Measurements from ENCODE around the gene ASL. TPM values are rescaled to one million over a fixed set of nuclear protein-coding genes. Genes with fewer than 3 reads are reported as not detected.

Gene ASL
- 39.9 and 93.0 TPM in 2 replicates for total RNA-seq (2013; cell fraction: nucleolus; rRNA removed)
- total RNA-seq (2014; rRNA removed) (32.5 and 34.2 TPM in 2 replicates), total RNA-seq (2014; rRNA removed; fragmentation: Illumina TruSeq; extraction: Trizol) (15.5 and 16.0 TPM in 2 replicates), total RNA-seq (2021) (29.7 and 30.1 TPM in 2 replicates), polyA plus RNA-seq (2011; rRNA removed) (14.8 and 36.7 TPM in 2 replicates), polyA plus RNA-seq (2014; fragmentation: Illumina TruSeq; extraction: Trizol) (6.4 and 12.6 TPM in 2 replicates), polyA plus RNA-seq (2014; fragmentation: Nextera tagmentation; extraction: Ambion mirVana) (1 to 10 TPM in 1 of 2 experiments, under 1 TPM in 1; 0.66 to 7.1 TPM), polyA plus RNA-seq (2014; rRNA removed) (36.0 and 43.5 TPM in 2 replicates), polyA plus RNA-seq (2016; fragmentation: Nextera tagmentation; extraction: Ambion mirVana) (10 to 100 TPM; 27.8 to 30.5 TPM), polyA minus RNA-seq (2011; rRNA and poly(A)+ RNA removed) (16.2 and 35.3 TPM in 2 replicates), Bru-seq, nascent RNA (percentile 71 among the genes with signal in this experiment), BruChase-seq, experiment 1, labeled RNA remaining after a 6-hour chase (percentile 68 among the genes with signal in this experiment), BruChase-seq, experiment 2, labeled RNA remaining after a 2-hour chase (percentile 64 among the genes with signal in this experiment)
- polyA plus RNA-seq (2011; ENCODE audit: low read depth), result 12.0 TPM
- 39.9 and 58.6 TPM in 2 replicates for polyA plus RNA-seq (2011; cell fraction: cytosol; rRNA removed)
- polyA plus RNA-seq (2011; cell fraction: nucleus; rRNA removed), result 117 and 134 TPM in 2 replicates
- polyA plus RNA-seq (2012), result 24.9 and 25.3 TPM in 2 replicates
- 13.7 and 13.8 TPM in 2 replicates for polyA minus RNA-seq (2011; cell fraction: cytosol; rRNA and poly(A)+ RNA removed)
- 19.8 and 34.1 TPM in 2 replicates for polyA minus RNA-seq (2011; cell fraction: nucleus; rRNA and poly(A)+ RNA removed)
- long read RNA-seq, experiment 1, transcript ASL-201 (17 exons, 2,143 nt), result major isoform, 12 of 49 reads
- long read RNA-seq, experiment 1, transcript ASL-205 (16 exons, 1,622 nt), result major isoform, 12 of 49 reads
- long read RNA-seq, experiment 1, partial matches to known transcripts, result 4 of 49 reads
- long read RNA-seq, experiment 1, other reads (novel, unspliced or antisense), result 17 of 49 reads
- long read RNA-seq, experiment 2, transcript ASL-203 (15 exons, 1,765 nt), result minor isoform, 7 of 59 reads
- long read RNA-seq, experiment 2, transcript ASL-205 (16 exons, 1,622 nt), result major isoform, 19 of 59 reads
- long read RNA-seq, experiment 2, transcript ASL-201 (17 exons, 2,143 nt), result minor isoform, 15 of 59 reads
- long read RNA-seq, experiment 2, partial matches to known transcripts, result 2 of 59 reads
- long read RNA-seq, experiment 2, other reads (novel, unspliced or antisense), result 15 of 59 reads

GRCh38 chr7:66075590-66076461, at the start of gene ASL:
Gene ASL, plus strand, starts transcription at chr7:66075819. Its CDS starts 263 bp downstream, at chr7:66076082.
- peak within 1 kb of the TSS; percentile 99 for H3K4me2 ChIP-seq (ENCODE audit: control insufficient read depth, insufficient read depth)
- no peaks in the 10 kb centered on the region for H3K9me3 ChIP-seq (replicated peaks; ENCODE audit: control insufficient read depth, insufficient read depth, low read length)
- peak; percentile 18 for FAIRE-seq
- no peaks in the 10 kb centered on the region for H4K20me1 ChIP-seq (ENCODE audit: control insufficient read depth, insufficient read depth)
- H3K27ac ChIP-seq (ENCODE audit: control insufficient read depth, insufficient read depth), result peak within 1 kb of the TSS; percentile 69; the same call in 1 of the 2 replicates
- POLR2A ChIA-PET, result interaction anchor here (0.6 to 1.0 kb wide), 2 partner anchors 39 to 404 kb away, joined by 3 to 4 read pairs; partner anchors contain the start of gene CRCP
- H3K4me1 ChIP-seq (ENCODE audit: control insufficient read depth, insufficient read depth, low read length), result peaks cover 11% of the 10 kb centered on the region
- RAD21 ChIA-PET (ENCODE audit: unreplicated experiment), result interaction anchor here (0.6 to 1.4 kb wide), 2 partner anchors 21 to 39 kb away, joined by 3 to 5 read pairs; partner anchors contain the start of gene CRCP
- SMC1A ChIA-PET (ENCODE audit: uncharacterized antibody, unreplicated experiment), result interaction anchor here (0.9 to 1.0 kb wide), 2 partner anchors 31 to 39 kb away, joined by 4 to 5 read pairs; partner anchors contain the start of gene CRCP
- CTCF ChIA-PET, result interaction anchor here (1.0 kb wide), 1 partner anchor 45 kb away, joined by 3 read pairs; no protein-coding TSS in a partner anchor
- WGBS (ENCODE audit: insufficient coverage, insufficient replicate concordance, low lambda C conversion rate, missing lambda C conversion rate), result 1% methylated on average over 56 of the region's 67 CpGs
- in situ Hi-C loops (cut with MboI), result no loop called here
- DNase-seq (ENCODE audit: low read depth, low spot score), result peak; percentile 66
- peak within 1 kb of the TSS; percentile 95 for H2AFZ ChIP-seq (ENCODE audit: control insufficient read depth, low read depth, low read length)
- no peaks in the 10 kb centered on the region for H3K36me3 ChIP-seq (ENCODE audit: control insufficient read depth in 2 of 2, insufficient read depth in 2 of 2, low read length in 1 of 2)
- TSS peak; percentile 83 for BruUV-seq (replicated peaks)
- no peaks in the 10 kb centered on the region for H3K27me3 ChIP-seq (replicated peaks in 1 of 2; ENCODE audit: control insufficient read depth in 2 of 2, insufficient read depth in 2 of 2, low read length in 1 of 2)
- peak within 1 kb of the TSS; percentile 84 for H3K9ac ChIP-seq (ENCODE audit: control insufficient read depth, insufficient read depth, low read length)
- intact Hi-C loops (cut with micrococcal nuclease; ENCODE audit: unreplicated experiment), result loop anchor here (5.0 kb wide), 1 partner anchor 94 kb away; the partner anchor contains the start of gene GUSB
- H3K79me2 ChIP-seq (ENCODE audit: control insufficient read depth, insufficient read depth, low read length), result peaks cover 11% of the 10 kb centered on the region
- H3K4me3 ChIP-seq, result peak within 1 kb of the TSS; percentile 84
- peak; percentile 99 for ATAC-seq
- TF ChIP-seq, protein P1, sequence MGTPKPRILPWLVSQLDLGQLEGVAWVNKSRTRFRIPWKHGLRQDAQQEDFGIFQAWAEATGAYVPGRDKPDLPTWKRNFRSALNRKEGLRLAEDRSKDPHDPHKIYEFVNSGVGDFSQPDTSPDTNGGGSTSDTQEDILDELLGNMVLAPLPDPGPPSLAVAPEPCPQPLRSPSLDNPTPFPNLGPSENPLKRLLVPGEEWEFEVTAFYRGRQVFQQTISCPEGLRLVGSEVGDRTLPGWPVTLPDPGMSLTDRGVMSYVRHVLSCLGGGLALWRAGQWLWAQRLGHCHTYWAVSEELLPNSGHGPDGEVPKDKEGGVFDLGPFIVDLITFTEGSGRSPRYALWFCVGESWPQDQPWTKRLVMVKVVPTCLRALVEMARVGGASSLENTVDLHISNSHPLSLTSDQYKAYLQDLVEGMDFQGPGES (IDR thresholded peaks at IDR 0.05), result peak; percentile 67; the same call in 1 of the 2 replicates
- TF ChIP-seq NR2C2 (IDR thresholded peaks at IDR 0.05; ENCODE audit: borderline replicate concordance, control insufficient read depth, insufficient read length, low read depth) (no peak), SMARCA5 (IDR thresholded peaks at IDR 0.05) (peak; percentile 56), SUZ12 (IDR thresholded peaks at IDR 0.05; ENCODE audit: unreplicated experiment) (no peak), ZNF207 (IDR thresholded peaks at IDR 0.05; ENCODE audit: borderline replicate concordance) (no peak), SMC3 (IDR thresholded peaks at IDR 0.05; ENCODE audit: borderline replicate concordance, low read length) (no peak), ZBTB4 (CRISPR knock-in tag; IDR thresholded peaks at IDR 0.05) (no peak), EZH2 (IDR thresholded peaks at IDR 0.05; ENCODE audit: borderline replicate concordance, control insufficient read depth, low read depth, low read length) (no peak)
- TF ChIP-seq, protein P2, sequence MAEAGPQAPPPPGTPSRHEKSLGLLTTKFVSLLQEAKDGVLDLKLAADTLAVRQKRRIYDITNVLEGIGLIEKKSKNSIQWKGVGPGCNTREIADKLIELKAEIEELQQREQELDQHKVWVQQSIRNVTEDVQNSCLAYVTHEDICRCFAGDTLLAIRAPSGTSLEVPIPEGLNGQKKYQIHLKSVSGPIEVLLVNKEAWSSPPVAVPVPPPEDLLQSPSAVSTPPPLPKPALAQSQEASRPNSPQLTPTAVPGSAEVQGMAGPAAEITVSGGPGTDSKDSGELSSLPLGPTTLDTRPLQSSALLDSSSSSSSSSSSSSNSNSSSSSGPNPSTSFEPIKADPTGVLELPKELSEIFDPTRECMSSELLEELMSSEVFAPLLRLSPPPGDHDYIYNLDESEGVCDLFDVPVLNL (IDR thresholded peaks at IDR 0.05; ENCODE audit: low read depth, low read length), result no peak
- TF ChIP-seq, protein P3, sequence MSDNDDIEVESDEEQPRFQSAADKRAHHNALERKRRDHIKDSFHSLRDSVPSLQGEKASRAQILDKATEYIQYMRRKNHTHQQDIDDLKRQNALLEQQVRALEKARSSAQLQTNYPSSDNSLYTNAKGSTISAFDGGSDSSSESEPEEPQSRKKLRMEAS (IDR thresholded peaks at IDR 0.05; ENCODE audit: low read depth, low read length), result peak; percentile 64; the same call in 1 of the 2 replicates

Measured in GM12878 (cell line).